SK-N-SH (cell line): ENCODE data around the gene MSRB1. TPM values are rescaled to one million over a fixed set of nuclear protein-coding genes. Genes with fewer than 3 reads are reported as not detected.

Experiments
- CTCF ChIA-PET: fragments of 300-600, 350-600 bp; formaldehyde crosslinking; extraction: SDS; loops from one replicate; lab custom pipeline; 2021; lab: Yijun Ruan, JAX
- POLR2A ChIA-PET: fragments of 350-600 bp; sonication (Branson Sonifier 250); formaldehyde crosslinking; extraction: SDS; loops from one replicate; lab custom pipeline; 2020; ENCODE audit warnings: antibody characterized with exemption, inconsistent platforms; lab: Yijun Ruan, JAX
- DNase-seq: peaks from one replicate; pipeline ENCODE4 v3.0.0; 2012
- H2AFZ ChIP-seq: fragments of 200-600 bp; sonication (generic); 2 replicates; pipeline ENCODE4 v1.8.1; 2016; ENCODE audit warnings: antibody characterized with exemption, mild to moderate bottlenecking, low read depth
- H3F3A ChIP-seq: fragments of 200-600 bp; sonication (generic); replicated peaks from 2 replicates; pipeline ENCODE3; 2016; ENCODE audit warnings: antibody characterized with exemption, mild to moderate bottlenecking; ENCODE audit not compliant: insufficient read depth
- H3K27ac ChIP-seq, 2 experiments: fragments of 200-500 bp in 1 of 2; fragments of 200-600 bp in 1 of 2; sonication (Bioruptor generic) in 1 of 2; sonication (generic), shearing (Covaris generic) in 1 of 2; 2 replicates each; pipeline versions ENCODE4 v1.5.1 to v1.6.1; 2014 to 2016; ENCODE audit warnings: low read depth in 2 of 2, inconsistent platforms in 1 of 2, low read length in 1 of 2, mild to moderate bottlenecking in 1 of 2, mixed read lengths in 1 of 2
- H3K27me3 ChIP-seq: fragments of 200-600 bp; sonication (generic), shearing (Covaris generic); 2 replicates; pipeline ENCODE4 v1.6.1; 2016; ENCODE audit warnings: mixed run types; ENCODE audit not compliant: insufficient read depth
- H3K36me3 ChIP-seq, 2 experiments: fragments of 200-500 bp in 1 of 2; fragments of 200-600 bp in 1 of 2; sonication (Bioruptor generic) in 1 of 2; sonication (generic) in 1 of 2; replicated peaks in 1 of 2; 2 replicates each; pipeline versions ENCODE3 to v1.5.1; 2014 to 2016; ENCODE audit warnings: low read length in 1 of 2, mild to moderate bottlenecking in 1 of 2; ENCODE audit not compliant: insufficient read depth in 2 of 2, control insufficient read depth in 1 of 2
- H3K4me1 ChIP-seq, 2 experiments: fragments of 200-500 bp in 1 of 2; fragments of 200-600 bp in 1 of 2; sonication (Bioruptor generic) in 1 of 2; sonication (generic), shearing (Covaris generic) in 1 of 2; 2 replicates each; pipeline versions ENCODE4 v1.5.1 to v1.6.1; 2014 to 2016; ENCODE audit warnings: low read depth in 1 of 2, low read length in 1 of 2, mixed run types in 1 of 2; ENCODE audit not compliant: insufficient read depth in 2 of 2, control insufficient read depth in 1 of 2
- H3K4me2 ChIP-seq: fragments of 200-600 bp; sonication (generic), shearing (Covaris generic); 2 replicates; pipeline ENCODE4 v1.6.1; 2017; ENCODE audit warnings: mixed run types
- H3K4me3 ChIP-seq, 2 experiments: fragments of 200-500 bp in 1 of 2; fragments of 200-600 bp in 1 of 2; sonication (Bioruptor generic) in 1 of 2; sonication (generic), shearing (Covaris generic) in 1 of 2; 2 replicates each; pipeline versions ENCODE4 v1.5.1 to v1.8.1; 2014 to 2016; ENCODE audit warnings: low read depth in 2 of 2, inconsistent platforms in 1 of 2, low read length in 1 of 2, mild to moderate bottlenecking in 1 of 2, mixed read lengths in 1 of 2, moderate library complexity in 1 of 2
- H3K79me2 ChIP-seq: fragments of 200-600 bp; sonication (generic); 2 replicates; pipeline ENCODE4 v1.8.1; 2017; ENCODE audit warnings: mild to moderate bottlenecking; ENCODE audit not compliant: insufficient read depth
- H3K9ac ChIP-seq: fragments of 200-600 bp; sonication (generic); 2 replicates; pipeline ENCODE4 v1.6.1; 2017; ENCODE audit warnings: mixed run types
- H3K9me2 ChIP-seq: fragments of 200-600 bp; sonication (generic); 2 replicates; pipeline ENCODE4 v1.6.1; 2017; ENCODE audit warnings: mixed run types
- H3K9me3 ChIP-seq: fragments of 200-600 bp; sonication (generic); 2 replicates; pipeline ENCODE4 v1.6.1; 2017; ENCODE audit warnings: mixed run types, mild to moderate bottlenecking, moderate library complexity
- H4K20me1 ChIP-seq: fragments of 200-600 bp; sonication (generic); 2 replicates; pipeline ENCODE4 v1.6.1; 2017; ENCODE audit warnings: mild to moderate bottlenecking, mixed run types; ENCODE audit not compliant: insufficient read depth
- EZH2phosphoT487 ChIP-seq: fragments of 200-600 bp; sonication (generic); IDR thresholded peaks from 2 replicates; pipeline ENCODE4 v1.6.1; 2017; ENCODE audit warnings: low read depth, mixed run types, mild to moderate bottlenecking, antibody characterized with exemption, moderate library complexity, borderline replicate concordance
- FOSL2 ChIP-seq: IDR thresholded peaks from 2 replicates; pipeline ENCODE4 v1.4.0; 2012; ENCODE audit warnings: low read depth, mild to moderate bottlenecking, moderate library complexity, borderline replicate concordance
- FOXJ3 ChIP-seq: sonication (generic); formaldehyde crosslinking; IDR thresholded peaks from 2 replicates; pipeline ENCODE4 v1.5.1; 2020; ENCODE audit warnings: mild to moderate bottlenecking, missing genetic modification reagents
- GABPA ChIP-seq: IDR thresholded peaks from 2 replicates; pipeline ENCODE4 v1.4.0; 2012; ENCODE audit warnings: low read depth, mild to moderate bottlenecking
- IRF3 ChIP-seq: fragments of 150-350 bp; IDR thresholded peaks from 2 replicates; pipeline ENCODE4 v1.6.1; 2016; ENCODE audit warnings: mild to moderate bottlenecking, low read depth, low read length
- NFIC ChIP-seq: IDR thresholded peaks from 2 replicates; pipeline ENCODE4 v1.4.0; 2012; ENCODE audit warnings: borderline replicate concordance
- POLR2AphosphoS5 ChIP-seq: IDR thresholded peaks from 2 replicates; pipeline ENCODE4 v1.6.1; 2012; ENCODE audit warnings: low read depth, low read length
- RAD21 ChIP-seq: IDR thresholded peaks from 2 replicates; pipeline ENCODE4 v1.6.1; 2012; ENCODE audit warnings: mild to moderate bottlenecking, low read length
- SIN3A ChIP-seq: IDR thresholded peaks from 2 replicates; pipeline ENCODE4 v1.6.1; 2012; ENCODE audit warnings: low read depth, mild to moderate bottlenecking, low read length, moderate library complexity, borderline replicate concordance
- SMC3 ChIP-seq: IDR thresholded peaks from 2 replicates; pipeline ENCODE4 v1.6.1; 2012; ENCODE audit warnings: low read depth, low read length, improper control_type of control experiment
- TCF12 ChIP-seq: IDR thresholded peaks from 2 replicates; pipeline ENCODE4 v1.4.0; 2012
- TEAD4 ChIP-seq: IDR thresholded peaks from 2 replicates; pipeline ENCODE4 v1.4.0; 2012; ENCODE audit warnings: mild to moderate bottlenecking, borderline replicate concordance; ENCODE audit not compliant: insufficient read depth
- USF2 ChIP-seq: fragments of 150-350 bp; IDR thresholded peaks from 2 replicates; pipeline ENCODE4 v1.6.1; 2017; ENCODE audit warnings: antibody characterized with exemption, low read length, low read depth, borderline replicate concordance
- WGBS: methylation state at CpG from one replicate; pipeline ENCODE4 v1.1.6; 2017; ENCODE audit warnings: low lambda C conversion rate; 5-methylcytosine and 5-hydroxymethylcytosine counted together
- polyA plus RNA-seq, 3 experiments: library from polyadenylated mRNA; depleted of rRNA; stranded (reverse); fragments of >200 nt; gene quantifications; 2 replicates each; pipeline ENCODE4 v1.2.3, GENCODE V29; 2012
- TF ChIP-seq, protein P1 (sequence below): fragments of 200-600 bp; sonication (generic); IDR thresholded peaks from 2 replicates; pipeline ENCODE4 v1.6.1; 2017; ENCODE audit warnings: antibody characterized with exemption, mild to moderate bottlenecking, moderate library complexity
- TF ChIP-seq, protein P2 (sequence below): IDR thresholded peaks from 2 replicates; pipeline ENCODE4; 2012
- TF ChIP-seq, protein P3 (sequence below): IDR thresholded peaks from 2 replicates; pipeline ENCODE4 v1.6.1; 2012; ENCODE audit warnings: mild to moderate bottlenecking, low read depth, low read length, moderate library complexity

Gene MSRB1
- polyA plus RNA-seq, 1 of the 3 experiments (the other 2 are of a cell fraction): 31.4 TPM

- DNase-seq: peak; percentile 81
- peaks cover 0 to 11% of the 10 kb centered on the region in 2 experiments; a peak in 1 of 4 replicates for H3K4me1 ChIP-seq
- ChIA-PET CTCF (interaction anchor here (0.9 to 2.6 kb wide), 9 partner anchors 14 to 45 kb away, joined by 3 to 13 read pairs (median 4); no protein-coding TSS in a partner anchor), POLR2A (no interaction called here)
- no peak overlapping the region for H2AFZ ChIP-seq
- H3K36me3 ChIP-seq: no peaks in the 10 kb centered on the region
- no peak overlapping the region for H3K9ac ChIP-seq
- H3K9me3 ChIP-seq: no peaks in the 10 kb centered on the region
- H3K27ac ChIP-seq: no peak overlapping the region; a peak in 1 of 4 replicates
- H3K4me2 ChIP-seq: no peak overlapping the region
- no peaks in the 10 kb centered on the region for H3K27me3 ChIP-seq
- H3K79me2 ChIP-seq: no peaks in the 10 kb centered on the region
- TF ChIP-seq TEAD4 (no peak), SIN3A (no peak), TCF12 (no peak), FOXJ3 (CRISPR knock-in tag) (no peak), IRF3 (no peak), FOSL2 (no peak)
- TF ChIP-seq, protein P1, sequence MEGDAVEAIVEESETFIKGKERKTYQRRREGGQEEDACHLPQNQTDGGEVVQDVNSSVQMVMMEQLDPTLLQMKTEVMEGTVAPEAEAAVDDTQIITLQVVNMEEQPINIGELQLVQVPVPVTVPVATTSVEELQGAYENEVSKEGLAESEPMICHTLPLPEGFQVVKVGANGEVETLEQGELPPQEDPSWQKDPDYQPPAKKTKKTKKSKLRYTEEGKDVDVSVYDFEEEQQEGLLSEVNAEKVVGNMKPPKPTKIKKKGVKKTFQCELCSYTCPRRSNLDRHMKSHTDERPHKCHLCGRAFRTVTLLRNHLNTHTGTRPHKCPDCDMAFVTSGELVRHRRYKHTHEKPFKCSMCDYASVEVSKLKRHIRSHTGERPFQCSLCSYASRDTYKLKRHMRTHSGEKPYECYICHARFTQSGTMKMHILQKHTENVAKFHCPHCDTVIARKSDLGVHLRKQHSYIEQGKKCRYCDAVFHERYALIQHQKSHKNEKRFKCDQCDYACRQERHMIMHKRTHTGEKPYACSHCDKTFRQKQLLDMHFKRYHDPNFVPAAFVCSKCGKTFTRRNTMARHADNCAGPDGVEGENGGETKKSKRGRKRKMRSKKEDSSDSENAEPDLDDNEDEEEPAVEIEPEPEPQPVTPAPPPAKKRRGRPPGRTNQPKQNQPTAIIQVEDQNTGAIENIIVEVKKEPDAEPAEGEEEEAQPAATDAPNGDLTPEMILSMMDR: no peak
- H3K9me2 ChIP-seq: no peaks in the 10 kb centered on the region
- WGBS: 68% methylated on average over 3 of the region's 18 CpGs
- H3K4me3 ChIP-seq: no peak overlapping the region
- no peaks in the 10 kb centered on the region for H3F3A ChIP-seq
- H4K20me1 ChIP-seq: no peaks in the 10 kb centered on the region
These were observed 33.3 kb downstream of the MSRB1 start for GRCh38 chr16:1909561-1910231.

GRCh38 chr16:1908983-1909382 is 34.0 kb downstream of the MSRB1 start:
- peaks cover 0 to 16% of the 10 kb centered on the region in 2 experiments; a peak in 1 of 4 replicates for H3K4me1 ChIP-seq
- no peaks in the 10 kb centered on the region for H3K79me2 ChIP-seq
- H3K4me2 ChIP-seq: no peak overlapping the region
- H3K27me3 ChIP-seq: no peaks in the 10 kb centered on the region
- peak; percentile 53 for DNase-seq
- no peaks in the 10 kb centered on the region for H3K9me3 ChIP-seq
- no peak overlapping the region for H3K4me3 ChIP-seq
- POLR2A ChIA-PET: no interaction called here
- CTCF ChIA-PET: interaction anchor here (0.9 to 2.6 kb wide), 9 partner anchors 13 to 45 kb away, joined by 3 to 13 read pairs (median 4); no protein-coding TSS in a partner anchor
- H3K9ac ChIP-seq: no peak overlapping the region
- H3K9me2 ChIP-seq: no peaks in the 10 kb centered on the region
- 43% methylated on average over 2 of the region's 9 CpGs for WGBS
- no peak overlapping the region for H3K27ac ChIP-seq
- H3F3A ChIP-seq: no peaks in the 10 kb centered on the region
- H4K20me1 ChIP-seq: no peaks in the 10 kb centered on the region
- no peak overlapping the region for H2AFZ ChIP-seq
- H3K36me3 ChIP-seq: no peaks in the 10 kb centered on the region
- TF ChIP-seq EZH2phosphoT487 (no peak), SMC3 (no peak), GABPA (no peak), POLR2AphosphoS5 (no peak), FOSL2 (no peak), NFIC (no peak), SIN3A (no peak), USF2 (no peak), RAD21 (no peak)
- TF ChIP-seq, protein P2, sequence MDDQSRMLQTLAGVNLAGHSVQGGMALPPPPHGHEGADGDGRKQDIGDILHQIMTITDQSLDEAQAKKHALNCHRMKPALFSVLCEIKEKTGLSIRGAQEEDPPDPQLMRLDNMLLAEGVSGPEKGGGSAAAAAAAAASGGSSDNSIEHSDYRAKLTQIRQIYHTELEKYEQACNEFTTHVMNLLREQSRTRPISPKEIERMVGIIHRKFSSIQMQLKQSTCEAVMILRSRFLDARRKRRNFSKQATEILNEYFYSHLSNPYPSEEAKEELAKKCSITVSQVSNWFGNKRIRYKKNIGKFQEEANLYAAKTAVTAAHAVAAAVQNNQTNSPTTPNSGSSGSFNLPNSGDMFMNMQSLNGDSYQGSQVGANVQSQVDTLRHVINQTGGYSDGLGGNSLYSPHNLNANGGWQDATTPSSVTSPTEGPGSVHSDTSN: no peak
- TF ChIP-seq, protein P3, sequence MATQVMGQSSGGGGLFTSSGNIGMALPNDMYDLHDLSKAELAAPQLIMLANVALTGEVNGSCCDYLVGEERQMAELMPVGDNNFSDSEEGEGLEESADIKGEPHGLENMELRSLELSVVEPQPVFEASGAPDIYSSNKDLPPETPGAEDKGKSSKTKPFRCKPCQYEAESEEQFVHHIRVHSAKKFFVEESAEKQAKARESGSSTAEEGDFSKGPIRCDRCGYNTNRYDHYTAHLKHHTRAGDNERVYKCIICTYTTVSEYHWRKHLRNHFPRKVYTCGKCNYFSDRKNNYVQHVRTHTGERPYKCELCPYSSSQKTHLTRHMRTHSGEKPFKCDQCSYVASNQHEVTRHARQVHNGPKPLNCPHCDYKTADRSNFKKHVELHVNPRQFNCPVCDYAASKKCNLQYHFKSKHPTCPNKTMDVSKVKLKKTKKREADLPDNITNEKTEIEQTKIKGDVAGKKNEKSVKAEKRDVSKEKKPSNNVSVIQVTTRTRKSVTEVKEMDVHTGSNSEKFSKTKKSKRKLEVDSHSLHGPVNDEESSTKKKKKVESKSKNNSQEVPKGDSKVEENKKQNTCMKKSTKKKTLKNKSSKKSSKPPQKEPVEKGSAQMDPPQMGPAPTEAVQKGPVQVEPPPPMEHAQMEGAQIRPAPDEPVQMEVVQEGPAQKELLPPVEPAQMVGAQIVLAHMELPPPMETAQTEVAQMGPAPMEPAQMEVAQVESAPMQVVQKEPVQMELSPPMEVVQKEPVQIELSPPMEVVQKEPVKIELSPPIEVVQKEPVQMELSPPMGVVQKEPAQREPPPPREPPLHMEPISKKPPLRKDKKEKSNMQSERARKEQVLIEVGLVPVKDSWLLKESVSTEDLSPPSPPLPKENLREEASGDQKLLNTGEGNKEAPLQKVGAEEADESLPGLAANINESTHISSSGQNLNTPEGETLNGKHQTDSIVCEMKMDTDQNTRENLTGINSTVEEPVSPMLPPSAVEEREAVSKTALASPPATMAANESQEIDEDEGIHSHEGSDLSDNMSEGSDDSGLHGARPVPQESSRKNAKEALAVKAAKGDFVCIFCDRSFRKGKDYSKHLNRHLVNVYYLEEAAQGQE: no peak
